Kasumi-1 (cell line): Measurements from ENCODE around the gene ZNF143.
"Not testable (repeated sequence)": the region's sequence is repeated elsewhere in the genome, so short reads cannot be mapped to it uniquely, and the experiment has no call there.

ENCODE experiments used
- DNase-seq, 2 experiments: peaks; one replicate each; lab custom pipeline; 2025; lab: John Stamatoyannopoulos, UW

The ZNF143 gene

DNA sequence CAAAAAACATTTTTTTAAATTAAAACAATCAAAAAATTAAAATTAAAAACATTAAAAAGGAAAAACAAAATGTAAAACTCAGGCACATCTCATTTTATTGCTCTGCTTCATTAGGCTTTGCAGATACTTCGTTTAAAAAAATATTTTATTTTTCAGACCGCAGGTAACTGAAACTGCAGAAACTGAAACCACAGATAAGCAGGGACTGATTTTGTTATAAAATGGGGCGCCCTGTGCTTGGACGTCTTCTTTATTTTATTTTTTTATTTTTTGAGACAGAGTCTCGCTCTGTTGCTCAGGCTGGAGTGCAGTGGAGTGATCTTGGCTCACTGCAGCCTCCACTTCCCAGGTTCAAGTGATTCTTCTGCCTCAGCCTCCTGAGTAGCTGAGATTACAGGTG, 88.4 kb downstream of the ZNF143 start:
- DNase-seq, result not testable (repeated sequence)

DNA sequence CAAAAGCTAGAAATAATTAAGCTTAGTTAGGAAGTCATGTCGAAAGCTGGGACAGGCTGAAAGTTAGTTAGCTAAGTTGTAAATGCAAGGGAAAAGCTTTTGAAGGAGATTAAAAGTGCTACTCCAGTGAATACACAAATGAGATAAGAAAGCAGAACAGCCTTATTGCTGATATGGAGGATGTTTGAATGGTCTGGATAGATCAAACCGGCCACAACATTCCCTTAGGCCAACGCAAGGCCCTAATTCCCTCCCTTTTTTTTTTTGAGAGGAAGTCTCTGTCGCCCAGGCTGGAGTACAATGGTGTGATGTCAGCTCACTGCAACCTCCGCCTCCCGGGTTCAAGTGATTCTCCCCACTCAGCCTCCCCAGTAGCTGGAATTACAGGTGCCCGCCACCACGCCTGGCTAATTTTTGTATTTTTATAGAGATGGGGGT, 89.4 kb downstream of the ZNF143 start:
- DNase-seq, result no peak

DNA sequence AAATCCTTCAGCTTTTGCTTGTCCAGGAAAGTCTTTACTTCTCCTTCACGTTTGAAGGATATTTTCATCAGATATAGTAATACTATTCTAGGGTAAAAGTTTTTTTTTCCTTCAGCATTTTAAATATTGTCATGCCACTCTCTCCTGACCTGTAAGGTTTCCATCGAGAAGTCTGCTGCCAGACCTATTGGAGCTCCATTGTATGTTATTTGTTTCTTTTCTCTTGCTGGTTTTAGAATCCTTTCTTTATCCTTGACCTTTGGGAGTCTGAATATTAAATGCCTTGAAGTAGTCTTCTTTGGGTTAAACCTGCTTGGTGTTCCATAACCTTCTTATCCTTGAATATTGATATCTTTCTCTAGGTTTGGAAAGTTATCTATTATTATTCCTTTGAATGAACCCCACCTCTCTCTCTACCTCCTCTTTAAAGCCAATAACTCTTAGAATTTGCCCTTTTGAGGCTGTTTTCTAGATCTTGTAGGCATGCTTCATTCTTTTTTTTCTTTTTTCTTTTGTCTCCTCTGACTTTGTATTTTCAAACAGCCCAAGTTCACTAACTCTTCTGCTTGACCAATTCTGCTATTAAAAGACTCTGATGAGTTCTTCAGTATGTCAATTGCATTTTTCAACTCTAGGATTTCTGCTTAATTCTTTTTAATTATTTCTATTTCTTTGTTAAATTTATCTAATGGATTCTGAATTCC, 100.6 kb downstream of the ZNF143 start:
- DNase-seq, result no peak

DNA sequence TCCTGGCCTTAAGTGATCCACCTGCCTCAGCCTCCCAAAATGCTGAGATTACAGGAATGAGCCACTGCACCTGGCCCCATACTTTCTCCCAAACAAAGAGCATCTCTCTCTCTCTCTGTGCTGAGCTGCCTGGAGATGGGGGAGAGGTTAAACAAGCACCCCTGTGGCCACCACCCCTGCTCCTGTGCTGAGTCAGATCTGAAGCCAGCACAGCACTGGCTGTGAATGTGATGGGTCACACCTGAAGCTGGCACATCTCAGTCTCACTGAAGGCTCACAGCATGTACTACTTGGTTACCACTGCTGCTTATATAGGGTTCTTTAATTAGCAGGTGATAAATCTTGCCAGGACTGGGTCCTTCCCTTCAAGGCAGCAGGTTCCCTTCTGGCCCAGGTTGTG, 101.9 kb downstream of the ZNF143 start:
- no peak for DNase-seq

DNA sequence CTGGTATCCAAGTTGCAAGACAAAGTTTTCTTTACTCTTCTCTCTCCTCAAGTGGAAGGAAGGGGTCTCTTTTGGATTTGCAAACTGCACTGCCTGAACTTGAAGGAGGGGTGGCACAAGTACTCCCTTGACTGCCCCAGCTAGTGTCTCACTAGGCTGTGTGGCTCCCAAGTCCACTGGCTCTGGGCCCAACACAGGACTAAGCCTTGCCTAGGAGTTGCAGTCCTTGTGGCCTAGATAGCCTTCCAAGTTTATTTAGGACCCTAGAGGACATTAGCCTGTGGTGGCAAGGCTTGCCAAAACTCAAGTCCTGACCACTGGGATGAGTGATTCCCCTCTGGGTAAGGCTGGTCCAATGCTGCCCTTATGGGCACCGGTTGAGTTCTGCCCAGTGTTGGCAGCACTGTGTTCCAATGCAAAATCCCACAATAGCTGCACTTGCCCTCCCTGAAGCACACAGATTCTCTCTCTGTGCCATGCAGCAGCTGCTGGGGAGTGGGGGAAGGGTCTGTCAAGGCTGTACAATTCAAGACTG, 102.5 kb downstream of the ZNF143 start:
- DNase-seq, result no peak

DNA sequence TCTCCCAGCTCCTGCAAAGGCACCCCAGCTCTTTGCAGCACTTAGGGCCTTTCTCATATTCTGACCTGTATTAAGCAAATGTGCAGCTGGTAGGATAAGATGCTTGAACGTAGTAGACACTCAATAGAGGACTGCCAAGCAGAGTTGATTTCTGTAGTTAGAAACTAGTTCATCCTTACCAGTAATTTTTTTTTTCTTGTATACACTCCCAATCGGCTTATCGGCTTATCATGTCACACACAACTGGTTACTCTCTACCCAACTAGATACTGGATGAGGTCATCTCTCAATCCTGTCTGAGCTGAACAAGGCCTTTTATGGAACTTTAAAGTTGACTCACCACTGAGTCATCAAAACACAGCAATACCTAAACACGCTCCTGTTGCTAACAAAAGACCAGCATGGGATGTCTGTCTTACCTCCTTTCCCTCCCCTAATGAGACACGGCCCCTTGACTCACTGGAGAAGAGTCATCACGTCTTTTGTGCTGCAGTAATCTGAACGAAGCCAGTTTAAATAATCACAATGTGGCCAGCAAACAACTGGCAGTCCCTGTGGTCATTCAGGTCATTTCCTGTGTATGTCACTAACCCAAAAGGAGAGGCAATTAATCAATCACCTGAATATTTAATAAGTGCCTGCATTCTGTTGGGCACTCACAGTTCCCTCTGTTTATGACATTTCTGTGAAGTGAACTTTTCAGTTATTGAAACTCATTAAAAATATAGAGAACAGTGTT, 105.2 kb downstream of the ZNF143 start:
- DNase-seq, result peak; percentile 8 to 14

DNA sequence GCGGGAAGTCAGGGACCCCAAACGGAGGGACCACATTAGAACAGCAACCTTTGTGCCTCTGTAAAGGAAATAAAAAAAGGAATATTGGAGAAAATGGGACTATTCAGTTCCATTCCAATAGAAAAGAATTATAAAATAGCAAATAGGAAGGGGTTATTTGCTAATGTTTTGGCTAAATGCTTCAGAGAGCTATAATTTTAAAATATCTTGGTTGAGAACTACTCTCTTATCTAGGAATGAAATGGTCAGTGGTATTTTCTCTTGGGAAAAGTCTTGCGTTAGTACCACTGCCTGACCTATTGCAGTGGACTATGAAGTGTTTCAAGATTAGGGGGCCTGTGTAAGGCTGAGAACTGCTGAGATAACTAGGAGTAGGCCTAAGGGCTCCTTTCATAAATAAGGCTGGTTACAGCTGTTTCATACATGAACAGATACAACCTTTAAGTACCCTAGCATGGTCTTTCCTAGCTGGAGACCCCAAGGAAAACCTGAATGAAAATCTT, 105.8 kb downstream of the ZNF143 start:
- DNase-seq, result no peak

DNA sequence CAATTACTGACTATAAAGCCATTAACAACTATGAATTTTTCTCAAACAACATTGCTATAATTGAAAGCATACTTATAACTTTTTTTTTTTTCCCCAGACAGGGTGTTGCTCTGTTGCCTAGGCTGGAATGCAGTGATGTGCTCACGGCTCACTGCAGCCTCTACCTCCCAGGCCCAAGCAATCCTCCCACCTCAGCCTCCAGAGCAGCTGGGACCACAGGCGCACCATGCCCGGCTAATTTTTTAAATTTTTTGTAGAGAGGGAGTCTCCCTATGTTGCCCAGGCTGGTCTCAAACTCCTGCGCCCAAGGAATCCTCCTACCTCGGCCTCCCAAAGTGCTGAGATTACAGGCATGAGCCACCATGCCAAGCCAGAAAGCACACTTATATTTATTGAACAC, 106.6 kb downstream of the ZNF143 start:
- DNase-seq, result no peak

DNA sequence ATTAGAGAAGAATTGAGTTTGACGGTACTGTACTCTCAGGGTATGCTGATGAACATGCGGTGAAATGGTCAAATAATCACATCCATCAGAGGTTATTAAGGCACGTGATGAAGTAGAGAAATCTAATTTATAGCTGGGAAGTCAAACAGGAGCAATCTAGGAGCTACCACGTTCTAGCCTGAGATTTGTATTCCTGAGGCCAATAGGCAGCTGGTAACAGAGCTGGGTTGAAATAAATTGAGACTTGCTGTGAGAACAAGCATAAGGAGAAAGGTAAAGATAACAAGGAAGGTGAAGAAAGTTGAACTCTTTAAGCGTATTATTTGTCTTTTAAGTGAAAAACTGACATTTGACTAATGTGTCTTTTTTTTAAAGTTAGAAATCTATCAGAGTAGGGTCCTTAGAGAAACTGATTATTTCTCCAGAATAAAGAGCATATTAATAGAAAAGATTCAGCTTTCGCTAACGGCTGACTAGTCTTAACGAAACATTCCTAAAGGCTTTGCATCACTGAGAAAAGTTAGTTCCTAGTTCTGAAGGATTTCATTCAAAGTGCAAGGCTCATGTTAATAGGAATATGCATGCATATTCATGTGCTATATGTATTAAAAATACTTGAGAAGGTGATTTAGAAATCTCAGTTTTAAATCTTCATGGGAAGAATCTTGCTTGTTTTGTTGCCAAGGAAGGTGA, 107.5 kb downstream of the ZNF143 start:
- no peak for DNase-seq

DNA sequence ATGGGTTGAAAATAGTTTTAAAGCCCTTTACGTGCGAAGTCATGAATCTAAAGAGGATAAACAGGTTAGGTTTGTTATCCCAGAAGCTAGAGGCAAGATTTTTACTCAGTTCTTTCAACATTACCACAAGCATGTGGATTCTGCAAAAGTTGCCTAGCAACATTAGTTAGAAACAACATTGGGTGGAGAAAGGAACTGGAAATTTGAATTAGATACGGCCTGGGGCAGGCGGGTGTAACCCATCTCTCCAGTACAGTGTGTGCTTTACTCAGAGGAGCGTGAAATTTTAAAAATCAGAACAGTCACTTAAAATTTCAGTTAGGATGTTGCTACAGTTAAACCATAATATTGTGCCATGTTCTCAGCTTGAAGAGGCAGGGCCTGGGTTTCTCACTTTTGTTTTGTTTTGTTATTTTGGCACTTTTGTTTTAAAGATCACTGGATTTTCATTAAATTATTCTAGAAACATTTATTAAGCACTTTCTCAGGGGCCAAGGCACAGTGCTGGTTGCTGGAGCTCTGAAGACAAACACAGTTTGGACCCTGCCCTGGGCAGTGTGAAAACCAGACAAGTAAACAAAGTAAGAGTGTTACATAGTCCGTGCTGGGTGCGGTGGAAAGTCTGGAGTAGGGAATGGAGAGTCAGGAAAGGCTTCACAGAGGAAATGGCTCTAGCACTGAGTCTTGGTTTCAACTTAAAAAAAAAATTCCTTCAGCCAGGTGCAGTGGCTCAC, 108.2 kb downstream of the ZNF143 start:
- DNase-seq, result peak; percentile 16 to 37

DNA sequence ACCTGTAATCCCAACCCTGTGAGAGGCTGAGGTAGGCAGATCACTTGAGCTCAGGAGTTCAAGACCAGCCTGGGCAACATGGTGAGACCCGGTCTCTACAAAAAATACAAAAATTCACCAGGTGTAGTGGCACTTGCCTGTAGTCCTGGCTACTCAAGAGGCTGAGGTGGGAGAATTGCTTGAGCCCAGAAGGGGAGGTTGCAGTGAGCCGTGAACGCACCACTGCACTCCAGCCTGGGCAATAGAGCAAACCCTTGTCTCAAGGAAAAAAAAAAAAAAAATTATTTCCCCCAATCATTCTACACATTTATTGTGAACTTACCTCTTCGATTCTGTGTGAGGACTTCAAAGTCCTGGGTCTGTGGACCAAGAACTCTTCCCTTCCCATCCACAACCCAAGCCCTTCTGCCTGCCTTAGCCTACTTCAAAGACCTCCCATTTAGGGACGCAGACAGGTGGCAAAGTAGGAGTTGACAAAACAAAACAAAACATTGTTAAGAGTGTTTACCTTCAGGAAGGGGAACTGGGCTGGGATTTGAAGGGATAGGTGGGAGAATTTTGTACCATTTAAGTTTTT, 108.9 kb downstream of the ZNF143 start:
- no peak for DNase-seq

DNA sequence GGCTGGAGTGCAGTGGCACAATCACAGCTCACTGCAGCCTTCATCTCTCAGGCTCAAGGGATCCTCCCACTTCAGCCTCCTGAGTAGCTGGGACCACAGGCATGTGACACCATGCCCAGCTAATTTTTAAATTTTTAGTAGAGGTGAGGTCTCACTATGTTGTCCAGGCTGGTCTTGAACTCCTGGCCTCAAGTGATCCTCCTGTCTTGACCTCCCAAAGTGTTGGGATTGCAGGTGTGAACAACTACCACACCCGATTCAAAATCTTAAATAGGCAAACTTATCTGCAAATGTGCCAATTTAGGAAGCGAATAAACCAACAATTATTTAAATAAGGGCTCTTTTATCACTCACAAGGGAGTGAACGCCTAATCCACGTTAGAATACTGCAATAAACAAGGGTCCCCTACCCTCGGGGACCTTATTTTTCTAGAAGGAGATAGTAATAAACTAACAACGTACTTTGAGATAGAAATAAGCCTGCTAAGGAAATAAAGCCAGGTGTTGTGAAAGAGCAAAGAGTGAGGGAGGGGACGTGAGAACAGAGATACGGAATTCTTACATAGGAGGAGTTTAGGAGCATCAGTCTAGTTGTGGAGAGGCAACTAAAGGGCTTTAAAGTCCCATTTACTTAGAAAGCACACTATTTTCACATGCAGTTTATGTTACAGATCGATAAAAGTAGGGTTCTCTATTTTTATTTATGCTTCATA, 109.7 kb downstream of the ZNF143 start:
- no peak for DNase-seq

DNA sequence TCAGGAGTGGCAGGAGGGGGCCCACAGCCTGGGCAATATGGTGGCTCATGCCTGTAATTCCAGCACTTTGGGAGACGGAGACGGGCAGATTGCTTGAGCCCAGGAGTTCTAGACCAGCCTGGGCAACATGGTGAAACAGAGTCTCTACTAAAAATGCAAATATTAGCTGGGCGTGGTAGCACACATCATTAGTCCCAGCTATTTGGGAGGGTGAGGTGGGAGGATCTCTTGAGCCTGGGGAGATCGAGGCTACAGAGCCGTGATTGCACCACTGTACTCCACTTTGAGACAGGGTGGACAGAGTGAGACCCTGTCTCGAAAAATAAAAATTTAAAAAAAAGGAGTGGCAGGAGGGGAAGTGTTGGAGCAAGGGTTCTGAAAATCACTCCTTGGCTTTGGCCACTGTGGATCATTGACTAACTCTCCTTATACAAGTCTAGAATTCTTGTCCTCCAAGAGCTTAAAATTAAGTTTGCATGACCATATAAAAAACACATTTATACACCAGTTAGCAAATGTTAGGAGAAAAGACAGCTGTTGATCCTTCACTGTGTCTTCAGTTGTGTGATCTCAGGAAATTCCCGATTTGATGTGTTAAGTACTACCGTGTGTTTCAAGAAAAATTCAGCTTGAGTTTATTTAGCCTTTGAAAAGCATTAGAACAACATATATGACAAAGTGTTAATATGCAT, 110.4 kb downstream of the ZNF143 start:
- no peak for DNase-seq

DNA sequence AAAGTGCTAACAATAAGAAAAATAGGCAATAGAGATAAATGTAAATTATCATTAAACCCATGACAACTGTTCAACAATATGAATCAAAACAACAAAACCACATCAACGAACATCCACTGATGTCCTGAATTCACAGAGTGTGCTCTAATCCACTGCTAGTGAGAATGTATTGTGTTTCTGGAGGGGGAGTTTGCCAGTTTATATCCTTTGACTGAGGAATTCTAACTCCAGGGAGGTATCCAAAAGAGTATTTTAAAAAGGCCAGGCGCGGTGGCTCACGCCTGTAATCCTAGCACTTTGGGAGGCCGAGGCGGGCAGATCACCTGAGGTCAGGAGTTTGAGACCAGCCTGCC, 110.9 kb downstream of the ZNF143 start:
- no peak for DNase-seq

DNA sequence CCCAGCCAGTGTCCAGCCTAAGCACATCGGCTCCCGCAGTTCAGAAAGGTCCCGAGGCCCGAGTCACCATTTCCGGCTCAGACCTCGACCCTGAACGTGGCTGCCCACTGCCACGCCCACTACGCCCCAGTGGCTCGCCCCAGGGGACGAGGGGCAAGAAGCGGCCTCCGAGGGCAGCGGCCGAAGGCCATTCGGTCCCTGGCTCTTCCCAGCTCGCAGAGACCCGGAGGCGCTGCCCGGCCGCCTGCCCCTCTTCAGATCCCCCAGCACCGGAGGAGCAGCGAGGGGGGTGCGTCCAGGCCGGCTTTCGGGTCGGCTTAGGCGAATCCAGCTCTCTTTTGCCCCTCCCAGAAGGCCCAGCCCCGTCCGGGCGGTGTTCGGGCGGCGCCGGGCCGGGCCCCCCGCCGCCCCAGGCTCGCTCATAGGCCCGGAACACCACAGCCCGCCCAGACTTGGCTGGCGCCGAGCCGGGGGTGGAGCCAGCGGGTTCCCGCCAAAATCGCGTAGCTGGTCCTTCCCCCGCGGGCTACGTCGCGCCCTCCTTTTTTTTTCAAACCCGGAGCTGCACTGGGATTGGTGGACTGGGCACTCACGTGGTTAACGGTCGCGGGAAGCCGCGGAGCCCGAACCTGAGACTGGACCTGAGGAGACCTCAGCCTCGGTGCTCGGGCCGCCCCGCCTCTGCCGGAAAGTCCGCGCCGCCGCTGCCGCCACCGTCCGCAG, 112.4 kb downstream of the ZNF143 start, which contains the start of gene WEE1:
Gene WEE1, plus strand, starts transcription at position 619 of the 723 bp plus-strand sequence. CDS start 264 bp downstream, outside the sequence.
- peak; percentile 93 to 96 for DNase-seq

DNA sequence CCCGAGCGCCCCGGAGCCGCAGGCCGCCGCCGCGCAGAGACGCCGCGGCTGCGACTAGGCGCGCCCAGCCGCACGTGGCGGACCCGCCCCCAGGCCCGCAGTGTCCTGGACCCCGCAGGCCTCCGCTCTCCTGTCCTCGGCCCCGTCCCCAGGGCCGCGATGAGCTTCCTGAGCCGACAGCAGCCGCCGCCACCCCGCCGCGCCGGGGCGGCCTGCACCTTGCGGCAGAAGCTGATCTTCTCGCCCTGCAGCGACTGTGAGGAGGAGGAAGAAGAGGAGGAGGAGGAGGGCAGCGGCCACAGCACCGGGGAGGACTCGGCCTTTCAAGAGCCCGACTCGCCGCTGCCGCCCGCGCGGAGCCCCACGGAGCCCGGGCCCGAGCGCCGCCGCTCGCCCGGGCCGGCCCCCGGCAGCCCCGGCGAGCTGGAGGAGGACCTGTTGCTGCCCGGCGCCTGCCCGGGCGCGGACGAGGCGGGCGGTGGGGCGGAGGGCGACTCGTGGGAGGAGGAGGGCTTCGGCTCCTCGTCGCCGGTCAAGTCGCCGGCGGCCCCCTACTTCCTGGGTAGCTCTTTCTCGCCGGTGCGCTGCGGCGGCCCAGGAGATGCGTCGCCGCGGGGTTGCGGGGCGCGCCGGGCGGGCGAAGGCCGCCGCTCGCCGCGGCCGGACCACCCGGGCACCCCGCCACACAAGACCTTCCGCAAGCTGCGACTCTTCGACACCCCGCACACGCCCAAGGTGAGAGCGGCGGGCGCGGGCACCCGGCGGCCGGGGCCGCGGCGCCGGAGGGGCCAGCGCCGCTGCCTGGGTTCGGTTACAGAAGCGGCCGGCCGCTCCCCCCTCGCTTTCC, 113.2 kb downstream of the ZNF143 start:
- DNase-seq, result peak in 1 of 2 experiments; percentile 49

DNA sequence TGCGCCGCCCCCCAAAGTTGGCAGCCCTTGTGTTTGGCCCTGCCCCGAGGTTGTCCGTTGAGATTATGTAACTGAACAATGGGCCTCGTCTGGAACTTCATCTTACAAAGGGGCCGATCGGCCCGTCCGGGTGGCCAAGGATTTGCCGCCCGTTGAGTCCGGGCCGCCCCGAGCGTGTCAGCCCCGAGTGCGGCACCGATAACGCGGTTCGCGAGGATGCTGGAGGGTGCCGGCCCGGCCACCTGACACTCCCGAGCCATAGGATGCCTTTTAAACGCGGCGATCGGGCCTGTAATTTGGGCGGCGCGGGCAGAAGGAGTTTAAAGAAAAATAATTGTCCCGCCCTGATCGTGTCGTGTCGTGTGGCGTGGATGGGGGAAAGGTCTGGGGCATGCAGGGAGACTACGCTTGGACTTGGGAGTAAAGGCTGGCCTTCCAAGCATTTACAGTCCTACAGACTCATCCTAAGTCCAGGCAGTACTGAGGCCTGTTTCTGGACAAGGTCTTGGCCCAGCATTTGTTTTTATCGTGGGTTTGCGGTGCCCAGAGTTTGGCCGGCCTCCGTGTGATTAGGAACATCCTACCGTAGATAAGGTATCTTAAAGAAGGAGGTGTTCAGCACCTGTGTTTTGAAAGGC, 113.9 kb downstream of the ZNF143 start:
- peak in 1 of 2 experiments; percentile 27 for DNase-seq
